ENCODE measurements around the gene SRGAP3.

GRCh38 chr3:9202546-9202945 lies 46.9 kb downstream of the SRGAP3 start:
- TF ChIP-seq CTCF (conservative IDR thresholded peaks at IDR 0.05; ENCODE audit: low read length): no peak
- no peak for TF ChIP-seq EZH2phosphoT487 (IDR thresholded peaks at IDR 0.05; ENCODE audit: borderline replicate concordance)

Measured in Loucy (cell line).